Measurements from ENCODE around the gene BPIFB3.

BPIFB3 gene

DNA sequence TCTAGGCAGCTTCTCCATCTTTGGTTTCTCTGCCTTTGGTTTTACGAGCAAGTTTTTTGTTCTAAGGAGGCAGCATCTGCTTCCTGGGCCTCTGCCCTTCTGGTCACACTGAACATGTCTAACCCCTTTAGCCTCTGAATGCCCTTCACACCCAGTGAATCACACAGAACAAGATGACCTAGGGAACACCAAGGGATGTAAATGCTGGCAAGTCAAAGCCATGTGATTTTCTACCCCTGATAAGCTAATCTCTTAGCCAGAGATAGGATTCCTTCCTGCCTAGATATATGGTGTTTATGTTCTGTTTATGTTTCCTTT lies 29.5 kb upstream of the BPIFB3 start:
- no CpG with 5 or more reads among the region's 1 CpG for WGBS (ENCODE audit: insufficient coverage, insufficient read length)
- H3K27me3 ChIP-seq (ENCODE audit: control insufficient read depth, insufficient read depth, low read length) = no peaks in the 10 kb centered on the region

DNA sequence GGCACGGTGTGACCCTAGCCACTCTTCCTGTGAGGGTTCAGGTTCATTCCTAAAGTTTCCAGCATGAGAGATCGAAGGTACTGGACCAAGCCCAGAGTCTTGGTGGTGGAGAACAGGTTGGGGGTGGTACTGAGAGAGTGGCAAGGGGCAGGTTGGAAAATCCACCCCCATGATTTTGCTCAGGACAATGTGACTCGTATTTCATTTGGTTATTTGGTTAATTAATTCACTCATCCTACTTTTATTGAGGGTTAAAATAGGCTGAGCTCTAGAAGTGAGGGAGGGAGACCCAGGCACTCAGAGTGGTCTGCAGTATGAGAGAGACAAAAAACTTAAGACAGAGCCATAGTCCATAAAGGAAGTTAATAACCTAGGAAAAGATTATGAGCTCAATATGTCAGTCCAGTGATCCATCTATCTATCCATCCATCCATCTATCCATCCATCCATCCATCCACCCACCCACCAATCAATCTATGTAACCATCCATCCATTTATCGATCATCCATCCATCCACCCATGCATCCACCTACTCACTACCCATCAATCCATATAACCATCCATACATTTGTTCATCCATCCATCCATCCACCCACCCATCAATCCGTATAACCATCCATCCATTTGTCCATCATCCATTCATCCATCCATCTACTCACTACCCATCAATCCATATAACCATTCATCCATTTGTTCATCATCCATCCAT lies 28.9 kb upstream of the BPIFB3 start:
- DNase-seq (ENCODE audit: low read depth, low spot score) = no peak
- no peak overlapping the region for H3K27ac ChIP-seq (ENCODE audit: low read length)
- H3K4me1 ChIP-seq (ENCODE audit: control insufficient read depth, insufficient read depth, low read length) = no peaks in the 10 kb centered on the region; the same call in 1 of the 2 replicates
- 100% methylated on average over 2 of the region's 5 CpGs for whole genome bisulfite sequencing (ENCODE audit: insufficient coverage, insufficient read length)
- H3K36me3 ChIP-seq (ENCODE audit: control insufficient read depth, insufficient read depth, low read length) = no peaks in the 10 kb centered on the region
- no peak overlapping the region for H3K4me3 ChIP-seq (ENCODE audit: low read length)
- no peaks in the 10 kb centered on the region for H3K27me3 ChIP-seq (ENCODE audit: control insufficient read depth, insufficient read depth, low read length)
- no peaks in the 10 kb centered on the region for H3K9me3 ChIP-seq (ENCODE audit: control insufficient read depth, insufficient read depth, low read length)

More for the DNA sequence above, 29.5 kb upstream of the BPIFB3 start:
- no peaks in the 10 kb centered on the region for H3K36me3 ChIP-seq (ENCODE audit: control insufficient read depth, insufficient read depth, low read length)
- no peak for DNase-seq (ENCODE audit: low read depth, low spot score)
- H3K4me3 ChIP-seq (ENCODE audit: low read length) = no peak overlapping the region
- no peaks in the 10 kb centered on the region for H3K9me3 ChIP-seq (ENCODE audit: control insufficient read depth, insufficient read depth, low read length)
- no peaks in the 10 kb centered on the region; the same call in 1 of the 2 replicates for H3K4me1 ChIP-seq (ENCODE audit: control insufficient read depth, insufficient read depth, low read length)
- no peak overlapping the region for H3K27ac ChIP-seq (ENCODE audit: low read length)

DNA sequence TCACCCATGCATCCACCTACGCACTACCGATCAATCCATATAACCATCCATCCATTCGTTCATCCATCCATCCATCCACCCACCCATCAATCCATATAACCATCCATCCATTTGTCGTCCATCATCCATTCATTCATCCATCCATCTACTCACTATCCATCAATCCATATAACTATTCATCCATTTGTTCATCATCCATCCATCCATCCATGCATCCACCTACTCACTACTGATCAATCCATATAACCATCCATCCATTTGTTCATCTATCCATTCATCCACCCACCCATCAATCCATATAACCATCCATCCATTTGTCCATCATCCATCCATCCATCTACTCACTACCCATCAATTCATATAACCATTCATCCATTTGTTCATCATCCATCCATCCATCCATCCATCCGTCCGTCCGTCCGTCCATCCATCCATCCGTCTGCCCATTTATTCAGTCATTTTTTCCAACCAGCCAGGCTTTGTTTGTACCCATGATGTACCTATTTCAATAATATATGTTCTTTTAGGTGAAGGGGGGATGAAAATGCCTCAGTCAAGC lies 28.3 kb upstream of the BPIFB3 start:
- Histone ChIP-seq H3K9me3 (ENCODE audit: control insufficient read depth, insufficient read depth, low read length) (no peaks in the 10 kb centered on the region), H3K27ac (ENCODE audit: low read length) (no peak overlapping the region), H3K4me1 (ENCODE audit: control insufficient read depth, insufficient read depth, low read length) (no peaks in the 10 kb centered on the region; the same call in 1 of the 2 replicates), H3K27me3 (ENCODE audit: control insufficient read depth, insufficient read depth, low read length) (no peaks in the 10 kb centered on the region), H3K4me3 (ENCODE audit: low read length) (no peak overlapping the region), H3K36me3 (ENCODE audit: control insufficient read depth, insufficient read depth, low read length) (no peaks in the 10 kb centered on the region)
- 100% methylated on average over 8 of the region's 9 CpGs for WGBS (ENCODE audit: insufficient coverage, insufficient read length)
- DNase-seq (ENCODE audit: low read depth, low spot score) = no peak

DNA sequence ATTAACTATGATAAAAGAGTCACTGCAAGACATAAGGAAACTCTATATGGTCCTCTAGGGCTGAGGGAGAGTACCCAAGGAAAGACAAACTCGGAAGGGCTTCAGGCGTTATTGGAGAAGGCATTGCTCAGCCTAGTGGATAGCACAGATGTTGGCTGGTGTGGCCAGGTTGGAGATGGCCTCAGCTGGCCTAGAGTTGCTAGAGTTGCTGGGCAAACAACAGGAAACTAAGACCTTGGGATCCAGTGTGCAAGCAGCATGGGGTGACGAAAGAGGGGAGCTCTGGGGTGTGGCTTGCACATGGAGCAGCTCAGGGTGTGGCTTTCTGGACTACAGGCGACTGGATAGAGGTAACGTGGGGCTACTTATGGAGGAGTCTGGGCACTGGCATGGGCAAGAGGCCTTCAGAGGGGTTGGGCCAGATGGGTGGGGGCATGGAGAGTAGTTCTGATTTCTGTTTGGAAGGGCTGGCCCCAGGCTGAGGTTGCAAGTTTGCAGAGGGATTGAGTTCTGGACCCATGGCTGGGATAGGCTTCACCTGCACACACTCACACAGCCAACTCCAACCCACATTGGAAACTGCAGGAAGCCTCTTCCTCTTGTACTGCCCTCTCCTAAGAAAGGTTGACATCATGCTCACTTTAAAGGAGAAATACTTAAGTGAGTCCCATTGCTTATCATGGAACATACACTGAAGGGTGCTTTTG lies 27.5 kb upstream of the BPIFB3 start:
- Histone ChIP-seq H3K27ac (ENCODE audit: low read length) (no peak overlapping the region), H3K4me3 (ENCODE audit: low read length) (no peak overlapping the region), H3K36me3 (ENCODE audit: control insufficient read depth, insufficient read depth, low read length) (no peaks in the 10 kb centered on the region), H3K4me1 (ENCODE audit: control insufficient read depth, insufficient read depth, low read length) (no peaks in the 10 kb centered on the region; the same call in 1 of the 2 replicates), H3K27me3 (ENCODE audit: control insufficient read depth, insufficient read depth, low read length) (no peaks in the 10 kb centered on the region), H3K9me3 (ENCODE audit: control insufficient read depth, insufficient read depth, low read length) (no peaks in the 10 kb centered on the region)
- no peak for DNase-seq (ENCODE audit: low read depth, low spot score)
- WGBS (ENCODE audit: insufficient coverage, insufficient read length) = no CpG with 5 or more reads among the region's 5 CpGs

DNA sequence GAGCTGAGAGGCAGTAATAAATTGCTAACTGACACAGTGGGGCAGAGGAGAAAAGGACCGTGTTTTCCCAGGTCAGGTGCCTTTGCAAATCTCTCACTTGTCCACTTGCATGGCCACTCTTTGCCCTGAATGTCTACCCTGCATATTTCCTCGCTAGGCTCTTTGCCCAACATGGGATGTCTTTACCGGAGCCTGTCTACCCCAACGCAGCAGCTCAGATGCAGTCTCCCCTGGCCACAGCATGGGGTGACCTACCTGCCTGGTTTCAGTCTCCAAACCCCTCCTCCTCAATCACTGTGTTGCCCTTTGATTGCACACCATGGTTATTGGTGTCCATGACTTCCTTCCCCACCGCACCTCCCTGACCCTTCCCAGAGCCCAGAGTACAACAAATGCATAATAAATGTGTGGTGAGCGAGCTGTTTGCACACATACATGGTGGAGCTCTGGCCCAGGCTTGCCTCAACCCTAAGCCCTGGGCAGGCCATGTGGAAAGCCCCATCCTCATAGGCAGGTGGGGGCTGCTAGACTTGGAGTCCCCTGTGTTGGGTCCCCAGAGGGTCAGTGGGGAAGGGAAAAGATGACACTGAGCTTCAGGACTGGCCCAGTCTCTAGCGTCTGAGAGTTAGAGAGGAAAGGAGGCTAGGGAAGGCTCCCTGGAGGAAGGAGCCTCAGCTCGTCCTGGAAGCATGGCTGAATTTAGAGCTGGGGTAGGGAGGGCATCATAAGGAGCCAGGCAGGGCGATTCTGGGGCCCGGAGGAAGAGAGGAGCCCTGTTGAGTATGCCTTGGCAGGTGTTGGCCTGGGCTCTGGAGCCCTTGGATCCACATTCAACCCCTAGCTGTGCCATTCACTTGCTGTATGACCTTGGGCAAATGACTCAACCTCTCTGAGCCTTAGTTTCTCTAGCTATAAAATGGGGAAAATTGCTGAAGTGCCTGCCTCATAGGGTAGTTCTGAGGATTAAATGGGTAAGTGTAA lies 26.6 kb upstream of the BPIFB3 start:
- H3K27ac ChIP-seq (ENCODE audit: low read length) = no peak overlapping the region
- H3K4me3 ChIP-seq (ENCODE audit: low read length) = no peak overlapping the region
- H3K27me3 ChIP-seq (ENCODE audit: control insufficient read depth, insufficient read depth, low read length) = no peaks in the 10 kb centered on the region
- no peaks in the 10 kb centered on the region for H3K9me3 ChIP-seq (ENCODE audit: control insufficient read depth, insufficient read depth, low read length)
- no peaks in the 10 kb centered on the region; the same call in 1 of the 2 replicates for H3K4me1 ChIP-seq (ENCODE audit: control insufficient read depth, insufficient read depth, low read length)
- H3K36me3 ChIP-seq (ENCODE audit: control insufficient read depth, insufficient read depth, low read length) = no peaks in the 10 kb centered on the region
- DNase-seq (ENCODE audit: low read depth, low spot score) = no peak
- WGBS (ENCODE audit: insufficient coverage, insufficient read length) = no CpG with 5 or more reads among the region's 10 CpGs

DNA sequence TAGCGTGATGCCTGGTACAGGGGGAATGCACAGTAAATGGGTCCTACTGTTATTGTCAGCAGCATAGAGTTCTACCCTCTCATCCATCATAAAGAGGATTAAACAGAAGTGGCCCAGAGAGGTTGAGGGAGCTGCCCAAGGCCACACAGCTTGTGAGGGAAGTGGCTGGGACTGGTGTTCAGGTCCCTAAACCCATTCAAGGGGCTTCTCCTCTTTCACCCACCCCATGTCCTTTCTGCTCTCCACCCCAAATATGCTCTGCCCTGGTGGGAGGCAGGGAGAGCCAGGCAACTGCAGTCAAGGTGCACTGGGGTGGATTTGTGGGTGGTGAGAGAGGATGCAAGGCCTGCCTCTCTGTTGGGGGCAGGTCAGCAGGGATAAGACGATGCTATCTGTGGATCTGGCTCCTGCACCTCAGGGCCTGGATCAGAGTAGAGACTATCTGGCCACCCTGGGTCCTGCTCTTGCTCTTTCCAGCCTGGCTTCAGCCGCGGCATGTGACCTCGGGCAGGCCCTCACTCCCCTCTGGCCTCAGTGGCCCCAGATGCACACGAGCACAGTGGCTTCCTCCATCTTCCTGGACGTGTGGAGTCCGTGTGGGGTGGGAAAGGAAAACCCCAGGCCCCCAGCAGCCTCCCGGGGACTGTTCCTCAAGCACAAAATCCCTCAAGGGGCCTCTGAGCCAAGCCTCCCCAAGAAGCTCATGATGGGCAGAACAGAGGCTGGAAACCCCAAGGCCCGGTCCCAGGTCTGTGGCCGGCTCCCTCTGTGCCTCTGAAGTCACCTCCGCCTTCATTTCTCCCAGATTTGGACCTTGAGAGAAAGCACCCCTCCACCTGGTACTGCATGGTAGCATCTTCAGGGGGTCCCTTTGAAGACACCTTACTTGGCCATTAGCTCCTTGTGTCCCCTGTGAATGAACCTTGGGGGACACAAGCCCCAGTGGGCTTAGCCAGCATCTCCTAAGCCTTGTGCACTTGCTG lies 25.6 kb upstream of the BPIFB3 start:
- Histone ChIP-seq H3K4me3 (ENCODE audit: low read length) (no peak overlapping the region), H3K27ac (ENCODE audit: low read length) (no peak overlapping the region), H3K9me3 (ENCODE audit: control insufficient read depth, insufficient read depth, low read length) (no peaks in the 10 kb centered on the region), H3K36me3 (ENCODE audit: control insufficient read depth, insufficient read depth, low read length) (no peaks in the 10 kb centered on the region), H3K27me3 (ENCODE audit: control insufficient read depth, insufficient read depth, low read length) (no peaks in the 10 kb centered on the region), H3K4me1 (ENCODE audit: control insufficient read depth, insufficient read depth, low read length) (no peaks in the 10 kb centered on the region; the same call in 1 of the 2 replicates)
- no CpG with 5 or more reads among the region's 12 CpGs for WGBS (ENCODE audit: insufficient coverage, insufficient read length)
- no peak for DNase-seq (ENCODE audit: low read depth, low spot score)

DNA sequence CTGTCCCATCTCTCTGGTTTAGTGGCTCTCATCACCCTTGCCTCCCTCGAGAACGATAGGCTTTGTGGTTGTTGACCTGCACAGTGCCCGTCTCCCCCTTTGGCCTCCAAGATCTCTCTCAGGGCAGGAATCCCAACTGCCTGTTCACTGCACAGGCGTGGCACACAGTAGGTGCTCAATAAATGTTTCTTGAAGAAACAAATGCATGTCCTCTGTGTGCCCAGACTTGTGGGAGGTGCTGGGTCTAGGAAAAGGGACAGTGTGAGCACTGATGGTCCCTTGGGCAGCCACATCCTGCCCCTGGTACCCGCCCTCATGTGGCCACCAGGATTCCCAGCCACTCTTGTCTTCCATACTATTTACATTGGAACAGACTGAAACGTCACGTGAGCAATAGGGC lies 24.8 kb upstream of the BPIFB3 start:
- Histone ChIP-seq H3K36me3 (ENCODE audit: control insufficient read depth, insufficient read depth, low read length) (no peaks in the 10 kb centered on the region), H3K27me3 (ENCODE audit: control insufficient read depth, insufficient read depth, low read length) (no peaks in the 10 kb centered on the region), H3K9me3 (ENCODE audit: control insufficient read depth, insufficient read depth, low read length) (no peaks in the 10 kb centered on the region), H3K4me1 (ENCODE audit: control insufficient read depth, insufficient read depth, low read length) (no peaks in the 10 kb centered on the region; the same call in 1 of the 2 replicates), H3K4me3 (ENCODE audit: low read length) (no peak overlapping the region), H3K27ac (ENCODE audit: low read length) (no peak overlapping the region)
- no CpG with 5 or more reads among the region's 7 CpGs for WGBS (ENCODE audit: insufficient coverage, insufficient read length)
- no peak for DNase-seq (ENCODE audit: low read depth, low spot score)

DNA sequence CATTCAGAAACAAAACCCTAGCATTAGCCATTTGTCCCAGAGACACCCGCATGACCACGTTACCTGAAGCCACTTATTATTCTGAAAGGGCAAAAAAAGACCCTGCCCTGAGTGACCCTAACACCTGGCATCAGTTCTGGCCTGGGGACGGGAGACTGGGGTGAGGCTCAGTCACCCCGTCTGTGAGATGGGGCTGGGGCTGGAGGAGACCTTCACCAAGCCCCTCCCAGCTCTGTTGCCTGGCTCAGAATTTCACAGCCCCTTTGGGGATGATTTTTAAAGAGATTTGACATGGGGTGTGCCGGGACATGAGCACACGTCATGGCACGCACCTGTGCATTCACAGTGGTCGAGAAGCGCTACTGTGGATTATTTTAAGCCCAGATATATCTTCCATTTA lies 23.6 kb upstream of the BPIFB3 start:
- no peaks in the 10 kb centered on the region for H3K27me3 ChIP-seq (ENCODE audit: control insufficient read depth, insufficient read depth, low read length)
- no CpG with 5 or more reads among the region's 9 CpGs for whole genome bisulfite sequencing (ENCODE audit: insufficient coverage, insufficient read length)

DNA sequence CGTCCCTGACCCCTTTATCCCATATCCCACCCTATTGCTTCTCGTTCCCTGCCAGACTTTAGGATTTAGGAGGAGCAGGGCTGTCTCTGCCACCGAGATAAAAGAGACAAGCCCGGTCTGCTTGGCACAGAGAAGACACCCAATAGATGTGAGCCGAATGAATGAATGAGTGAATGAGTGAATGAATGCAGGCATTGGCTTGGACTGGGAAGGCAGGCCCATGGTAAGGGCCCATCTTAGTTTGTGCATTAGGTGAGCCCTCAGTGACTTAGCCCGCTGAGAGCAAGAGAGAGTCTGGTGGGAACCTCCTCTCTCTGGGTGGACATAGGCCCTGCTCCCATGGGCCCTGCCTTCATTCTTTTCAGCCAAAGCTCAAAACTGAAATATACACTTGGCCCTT lies 23.1 kb upstream of the BPIFB3 start:
- Histone ChIP-seq H3K4me3 (ENCODE audit: low read length) (no peak overlapping the region), H3K4me1 (ENCODE audit: control insufficient read depth, insufficient read depth, low read length) (no peaks in the 10 kb centered on the region; the same call in 1 of the 2 replicates), H3K9me3 (ENCODE audit: control insufficient read depth, insufficient read depth, low read length) (no peaks in the 10 kb centered on the region), H3K36me3 (ENCODE audit: control insufficient read depth, insufficient read depth, low read length) (no peaks in the 10 kb centered on the region), H3K27me3 (ENCODE audit: control insufficient read depth, insufficient read depth, low read length) (no peaks in the 10 kb centered on the region), H3K27ac (ENCODE audit: low read length) (no peak overlapping the region)
- no peak for DNase-seq (ENCODE audit: low read depth, low spot score)
- WGBS (ENCODE audit: insufficient coverage, insufficient read length) = no CpG with 5 or more reads among the region's 6 CpGs

More for the DNA sequence above, 23.6 kb upstream of the BPIFB3 start:
- Histone ChIP-seq H3K9me3 (ENCODE audit: control insufficient read depth, insufficient read depth, low read length) (no peaks in the 10 kb centered on the region), H3K27ac (ENCODE audit: low read length) (no peak overlapping the region), H3K36me3 (ENCODE audit: control insufficient read depth, insufficient read depth, low read length) (no peaks in the 10 kb centered on the region), H3K4me3 (ENCODE audit: low read length) (no peak overlapping the region), H3K4me1 (ENCODE audit: control insufficient read depth, insufficient read depth, low read length) (no peaks in the 10 kb centered on the region; the same call in 1 of the 2 replicates)
- no peak for DNase-seq (ENCODE audit: low read depth, low spot score)

Measured in iPS DF 6.9 (cell line).